NT2/D1 (cell line): ENCODE results near the gene PRKAG2.

Experiments used
- SUZ12 ChIP-seq: IDR thresholded peaks from 2 replicates; pipeline ENCODE4 v1.6.1; 2011; ENCODE audit not compliant: insufficient read length, insufficient read depth; ENCODE audit errors: extremely low read depth
- YY1 ChIP-seq: IDR thresholded peaks from 2 replicates; pipeline ENCODE4 v1.6.1; 2011; ENCODE audit not compliant: insufficient read length, insufficient read depth

DNA sequence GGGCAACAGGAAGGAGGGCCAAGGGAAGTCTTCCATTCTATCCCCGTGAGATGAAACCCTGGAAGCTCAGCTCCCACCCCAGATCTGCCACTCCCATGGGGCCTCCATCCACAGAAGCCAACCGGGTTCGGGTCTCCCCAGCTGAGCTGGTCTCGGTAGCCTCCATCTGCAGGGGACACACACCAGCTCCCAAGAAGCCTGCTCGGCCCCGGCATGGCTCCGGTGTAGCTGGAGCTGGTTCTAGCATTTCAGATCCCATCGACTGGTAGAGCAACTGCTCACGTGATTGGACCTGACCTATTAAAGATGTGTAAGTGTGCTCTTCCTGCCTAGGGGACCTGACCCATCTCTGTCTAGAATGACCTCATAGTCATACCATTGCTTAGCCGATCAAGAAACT lies 138.0 kb downstream of the PRKAG2 start:
- no peak for TF ChIP-seq YY1
- TF ChIP-seq SUZ12, result no peak
